Keratinocyte (primary cell): ENCODE data around the gene GPC1. TPM values are rescaled to one million over a fixed set of nuclear protein-coding genes. Genes with fewer than 3 reads are reported as not detected.

Experiments used
- DNase-seq: peaks from one replicate; pipeline ENCODE4 v3.0.0-alpha.2; 2011; ENCODE audit warnings: low read depth, missing footprints, low spot score
- FAIRE-seq: peaks from 2 replicates; lab custom pipeline; 2011; peaks lifted over from hg19 to GRCh38; lab: Jason Lieb, UNC
- H2AFZ ChIP-seq: 2 replicates; pipeline ENCODE4 v1.6.0; 2012; ENCODE audit warnings: low read length, control low read depth, inconsistent platforms; ENCODE audit not compliant: control insufficient read depth
- H3K27ac ChIP-seq: 2 replicates; pipeline ENCODE4 v1.5.1; 2011; ENCODE audit warnings: low read length; ENCODE audit not compliant: control insufficient read depth, insufficient read depth
- H3K27me3 ChIP-seq: 3 replicates; pipeline ENCODE4 v1.6.0; 2011; ENCODE audit warnings: low read length; ENCODE audit not compliant: control insufficient read depth, insufficient read depth; ENCODE audit errors: extremely low read depth
- H3K36me3 ChIP-seq, 2 experiments: 2 replicates in 1 of 2; 3 replicates in 1 of 2; pipeline ENCODE4 v1.5.1; 2011; ENCODE audit warnings: low read length in 2 of 2, mild to moderate bottlenecking in 1 of 2; ENCODE audit not compliant: control insufficient read depth in 2 of 2, insufficient read depth in 2 of 2; ENCODE audit errors: extremely low read depth in 1 of 2
- H3K4me1 ChIP-seq: 3 replicates; pipeline ENCODE4 v1.5.1; 2011; ENCODE audit warnings: low read length; ENCODE audit not compliant: control insufficient read depth, insufficient read depth; ENCODE audit errors: extremely low read depth
- H3K4me2 ChIP-seq: 3 replicates; pipeline ENCODE4 v1.6.0; 2011; ENCODE audit warnings: low read depth, low read length; ENCODE audit not compliant: control insufficient read depth, insufficient read depth; ENCODE audit errors: extremely low read depth
- H3K4me3 ChIP-seq, 3 experiments: fragments of 200-600 bp in 1 of 3; sonication (generic) in 1 of 3; 2 replicates in 2 of 3; 3 replicates in 1 of 3; pipeline ENCODE4 v1.5.1; 2011 to 2016; ENCODE audit warnings: low read length in 3 of 3, mild to moderate bottlenecking in 3 of 3, control low read depth in 2 of 3, inconsistent platforms in 1 of 3, low read depth in 1 of 3, mixed read lengths in 1 of 3, mixed run types in 1 of 3, moderate library complexity in 1 of 3; ENCODE audit not compliant: control insufficient read depth in 2 of 3, insufficient read depth in 2 of 3; ENCODE audit errors: extremely low read depth in 1 of 3
- H3K79me2 ChIP-seq: 2 replicates; pipeline ENCODE4 v1.6.0; 2012; ENCODE audit warnings: low read length; ENCODE audit not compliant: control insufficient read depth, insufficient read depth
- H3K9ac ChIP-seq: 3 replicates; pipeline ENCODE4 v1.6.0; 2011; ENCODE audit warnings: low read length; ENCODE audit not compliant: control insufficient read depth, insufficient read depth; ENCODE audit errors: extremely low read depth
- H3K9me1 ChIP-seq: 3 replicates; pipeline ENCODE4 v1.6.0; 2011; ENCODE audit warnings: low read length; ENCODE audit not compliant: control insufficient read depth, insufficient read depth; ENCODE audit errors: extremely low read depth
- H3K9me3 ChIP-seq: 2 replicates; pipeline ENCODE4 v1.5.1; 2012; ENCODE audit warnings: low read depth, low read length; ENCODE audit not compliant: control insufficient read depth
- H4K20me1 ChIP-seq: 3 replicates; pipeline ENCODE4 v1.6.0; 2011; ENCODE audit warnings: low read length; ENCODE audit not compliant: control insufficient read depth, insufficient read depth; ENCODE audit errors: extremely low read depth
- EZH2 ChIP-seq: IDR thresholded peaks from one replicate; pipeline ENCODE4 v1.6.1; 2012; ENCODE audit warnings: inconsistent platforms, mild to moderate bottlenecking, low read length, moderate library complexity
- dilution Hi-C: fragments of 300-500 bp; cut with MboI; formaldehyde crosslinking; loops from one replicate; pipeline ENCODE4 v1.7.0; 2020; ENCODE audit warnings: low sequenced_read_pairs; ENCODE audit not compliant: extremely low pct_ligation_motif_present
- polyA plus RNA-seq, 5 experiments: library from polyadenylated mRNA; depleted of rRNA in 3 of 5; stranded (reverse) in 3 of 5; stranded (forward) in 1 of 5; unstranded in 1 of 5; fragments of >200 nt; gene quantifications; 1 replicate in 1 of 5; 2 replicates in 3 of 5; 3 replicates in 1 of 5; pipeline versions ENCODE4 v1.2.1 to v1.2.3, GENCODE V29; 2011 to 2012; ENCODE audit warnings: missing spikeins in 2 of 5, low read depth in 1 of 5, low replicate concordance in 1 of 5
- TF ChIP-seq, protein P1 (sequence below), 3 experiments: IDR thresholded peaks in 1 of 3; conservative IDR thresholded peaks in 1 of 3; optimal IDR thresholded peaks in 1 of 3; 2 replicates in 2 of 3; 3 replicates in 1 of 3; pipeline versions ENCODE3 to v1.5.1; 2011; ENCODE audit warnings: low read length in 3 of 3, mild to moderate bottlenecking in 3 of 3, moderate library complexity in 2 of 3, control low read depth in 1 of 3, inconsistent platforms in 1 of 3; ENCODE audit not compliant: insufficient read depth in 2 of 3; ENCODE audit errors: extremely low read depth in 1 of 3

Gene GPC1
- polyA plus RNA-seq, 1 donor (not counting 4 experiments of a cell fraction or from before 2014, with no cell fraction given) = 46.6 TPM

DNA sequence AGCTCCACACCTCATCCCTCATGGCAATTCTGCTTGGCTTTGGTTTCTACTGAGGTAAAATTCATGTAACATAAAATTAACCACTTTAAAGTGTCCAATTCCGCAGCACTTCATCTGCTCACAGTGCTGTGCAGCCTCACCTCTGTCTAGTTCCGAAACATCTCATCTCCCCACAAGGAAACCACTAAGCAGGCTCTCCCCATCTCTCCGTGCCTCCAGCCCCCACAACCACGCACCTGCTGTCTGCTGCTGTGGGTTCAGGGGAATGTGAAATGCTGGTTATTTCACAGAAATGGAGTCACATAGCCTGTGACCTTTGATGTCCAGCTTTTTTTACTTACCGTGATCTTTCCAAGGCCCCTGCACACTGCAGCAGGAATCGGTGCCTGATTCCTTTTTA is 7.7 kb upstream of the GPC1 start:
- FAIRE-seq (no peak), DNase-seq (no peak)
- H3K9me3 ChIP-seq = no peaks in the 10 kb centered on the region
- H3K4me3 ChIP-seq = no peak overlapping the region
- TF ChIP-seq EZH2 = no peak
- TF ChIP-seq, protein P1, sequence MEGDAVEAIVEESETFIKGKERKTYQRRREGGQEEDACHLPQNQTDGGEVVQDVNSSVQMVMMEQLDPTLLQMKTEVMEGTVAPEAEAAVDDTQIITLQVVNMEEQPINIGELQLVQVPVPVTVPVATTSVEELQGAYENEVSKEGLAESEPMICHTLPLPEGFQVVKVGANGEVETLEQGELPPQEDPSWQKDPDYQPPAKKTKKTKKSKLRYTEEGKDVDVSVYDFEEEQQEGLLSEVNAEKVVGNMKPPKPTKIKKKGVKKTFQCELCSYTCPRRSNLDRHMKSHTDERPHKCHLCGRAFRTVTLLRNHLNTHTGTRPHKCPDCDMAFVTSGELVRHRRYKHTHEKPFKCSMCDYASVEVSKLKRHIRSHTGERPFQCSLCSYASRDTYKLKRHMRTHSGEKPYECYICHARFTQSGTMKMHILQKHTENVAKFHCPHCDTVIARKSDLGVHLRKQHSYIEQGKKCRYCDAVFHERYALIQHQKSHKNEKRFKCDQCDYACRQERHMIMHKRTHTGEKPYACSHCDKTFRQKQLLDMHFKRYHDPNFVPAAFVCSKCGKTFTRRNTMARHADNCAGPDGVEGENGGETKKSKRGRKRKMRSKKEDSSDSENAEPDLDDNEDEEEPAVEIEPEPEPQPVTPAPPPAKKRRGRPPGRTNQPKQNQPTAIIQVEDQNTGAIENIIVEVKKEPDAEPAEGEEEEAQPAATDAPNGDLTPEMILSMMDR (optimal IDR thresholded peaks at IDR 0.05 in 1 of 3, IDR thresholded peaks at IDR 0.05 in 1 of 3, conservative IDR thresholded peaks at IDR 0.05 in 1 of 3; ENCODE audit: extremely low read depth in 1 of 3, insufficient read depth in 2 of 3, low read length in 3 of 3) = no peak
- no peaks in the 10 kb centered on the region for H4K20me1 ChIP-seq
- H2AFZ ChIP-seq = no peak overlapping the region
- peaks cover 7% of the 10 kb centered on the region for H3K27me3 ChIP-seq
- no peak overlapping the region for H3K4me2 ChIP-seq
- no peaks in the 10 kb centered on the region for H3K36me3 ChIP-seq
- no peaks in the 10 kb centered on the region for H3K79me2 ChIP-seq
- no peak overlapping the region for H3K27ac ChIP-seq
- H3K4me1 ChIP-seq = peaks cover 4% of the 10 kb centered on the region
- dilution Hi-C loops = no loop called here
- H3K9me1 ChIP-seq = no peaks in the 10 kb centered on the region
- H3K9ac ChIP-seq = no peak overlapping the region

DNA sequence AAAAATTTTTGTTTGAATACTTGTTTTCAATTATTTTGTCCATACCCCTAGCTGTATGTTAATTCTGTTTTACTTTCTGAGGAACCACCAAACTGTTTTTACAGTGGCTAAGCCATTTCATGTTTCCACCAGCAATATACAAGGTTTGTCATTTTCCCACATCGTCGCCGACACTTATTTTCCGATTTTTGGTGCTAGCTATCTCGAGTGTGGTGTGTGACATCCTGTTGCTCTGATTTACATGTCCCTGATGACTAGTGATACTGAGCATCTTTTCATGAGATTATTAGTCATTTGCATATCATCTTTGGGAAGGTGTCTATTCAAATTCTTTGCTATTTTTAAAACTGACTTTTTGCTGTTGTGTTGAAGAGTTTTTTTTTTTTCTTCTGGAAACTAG is 7.2 kb upstream of the GPC1 start:
- Histone ChIP-seq H3K36me3 (no peaks in the 10 kb centered on the region), H3K9ac (no peak overlapping the region), H3K4me2 (no peak overlapping the region), H3K4me1 (peaks cover 10% of the 10 kb centered on the region), H3K9me1 (no peaks in the 10 kb centered on the region), H3K4me3 (no peak overlapping the region), H3K27ac (no peak overlapping the region), H3K79me2 (no peaks in the 10 kb centered on the region), H4K20me1 (no peaks in the 10 kb centered on the region), H3K27me3 (peaks cover 7% of the 10 kb centered on the region), H2AFZ (no peak overlapping the region), H3K9me3 (no peaks in the 10 kb centered on the region)
- TF ChIP-seq, protein P1 (optimal IDR thresholded peaks at IDR 0.05 in 1 of 3, IDR thresholded peaks at IDR 0.05 in 1 of 3, conservative IDR thresholded peaks at IDR 0.05 in 1 of 3; ENCODE audit: extremely low read depth in 1 of 3, insufficient read depth in 2 of 3, low read length in 3 of 3) = no peak
- TF ChIP-seq EZH2 = no peak
- DNase-seq = no peak
- dilution Hi-C loops = no loop called here
- FAIRE-seq = no peak
